GM11168 (cell line): ENCODE measurements around the gene CARHSP1.
"Not testable (repeated sequence)": the region's sequence is repeated elsewhere in the genome, so short reads cannot be mapped to it uniquely, and the experiment has no call there.

ENCODE experiments used
- in situ Hi-C: fragments of 300-500 bp; cut with MboI; formaldehyde crosslinking; loops from one replicate; pipeline ENCODE4 v1.12.0; 2022; ENCODE audit warnings: low sequenced_read_pairs; ENCODE audit not compliant: unreplicated experiment

CARHSP1 gene

GRCh38 chr16:8874388-8874787 is 5.6 kb upstream of the CARHSP1 start:
- in situ Hi-C loops, result no loop called here

DNA sequence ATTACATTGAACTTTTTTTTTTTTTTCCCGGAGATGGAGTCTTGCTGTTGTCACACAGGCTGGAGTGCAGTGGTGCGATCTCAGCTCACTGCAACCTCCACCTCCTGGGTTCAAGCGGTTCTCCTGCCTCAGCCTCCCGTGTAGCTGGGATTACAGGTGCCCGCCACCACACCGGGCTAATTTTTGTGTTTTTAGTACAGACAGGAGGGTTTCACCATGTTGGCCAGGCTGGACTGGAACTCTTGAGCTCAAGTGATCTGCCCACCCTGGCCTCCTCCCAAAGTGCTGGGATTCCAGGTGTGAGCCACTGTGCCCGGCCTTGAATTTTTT is 5.0 kb upstream of the CARHSP1 start:
- in situ Hi-C loops, result not testable (repeated sequence)

GRCh38 chr16:8872967-8873865 is 4.4 kb upstream of the CARHSP1 start:
- in situ Hi-C loops, result no loop called here

- in situ Hi-C loops, result no loop called here
Observed at GRCh38 chr16:8872071-8872470, 3.3 kb upstream of the CARHSP1 start.

DNA sequence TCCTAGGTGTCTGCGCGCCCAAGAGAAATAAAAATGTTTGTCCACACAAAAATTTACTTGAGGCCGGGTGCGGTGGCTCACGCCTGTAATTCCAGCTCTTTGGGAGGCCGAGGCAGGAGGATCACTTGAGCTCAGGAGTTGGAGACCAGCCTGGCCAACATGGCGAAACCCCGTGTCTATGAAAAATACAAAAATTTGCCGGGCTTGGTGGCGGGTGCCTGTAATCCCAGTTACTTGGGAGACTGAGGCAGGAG is 1.1 kb upstream of the CARHSP1 start:
- in situ Hi-C loops, result not testable (repeated sequence)

GRCh38 chr16:8869212-8869987 is 594 bp upstream of the CARHSP1 start:
- in situ Hi-C loops, result no loop called here

GRCh38 chr16:8867932-8868415 is 832 bp downstream of the CARHSP1 start:
- in situ Hi-C loops, result no loop called here

DNA sequence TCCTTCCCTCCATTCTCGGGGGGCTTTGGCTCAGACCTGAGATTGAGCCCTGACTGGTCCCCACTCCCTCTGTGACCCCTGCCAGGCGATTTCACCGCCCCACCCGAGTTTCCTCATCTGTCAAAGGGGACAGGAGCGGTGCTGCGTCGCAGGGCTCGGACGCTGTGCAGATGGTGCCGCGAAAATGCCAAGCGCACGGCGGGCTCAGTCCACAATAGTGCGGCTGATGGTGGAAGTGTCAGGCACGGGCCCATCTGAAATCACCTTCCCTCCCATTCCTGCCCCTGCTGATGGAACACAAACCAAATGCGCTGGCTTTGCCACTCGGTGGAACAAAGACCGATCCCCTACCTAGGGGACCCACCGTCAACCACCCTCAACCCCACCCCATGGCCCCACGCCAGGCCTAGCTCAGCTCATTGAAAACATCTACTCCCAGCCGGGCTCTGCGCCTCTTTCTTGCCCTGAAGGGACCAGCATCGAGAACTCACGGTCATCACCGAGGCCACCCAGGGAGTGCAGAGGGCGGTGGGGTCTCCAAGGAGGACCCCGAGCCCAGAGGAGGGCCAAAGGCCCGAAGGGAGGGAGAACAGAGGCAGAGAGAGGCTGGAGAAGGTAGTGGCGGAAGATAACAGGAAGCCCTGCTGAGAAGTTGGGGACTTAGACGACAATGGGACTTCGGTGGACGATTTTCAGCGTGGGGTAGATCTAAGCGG is 1.4 kb downstream of the CARHSP1 start:
- in situ Hi-C loops, result no loop called here

- in situ Hi-C loops, result no loop called here
Observed at GRCh38 chr16:8866884-8867215, 2.0 kb downstream of the CARHSP1 start.

DNA sequence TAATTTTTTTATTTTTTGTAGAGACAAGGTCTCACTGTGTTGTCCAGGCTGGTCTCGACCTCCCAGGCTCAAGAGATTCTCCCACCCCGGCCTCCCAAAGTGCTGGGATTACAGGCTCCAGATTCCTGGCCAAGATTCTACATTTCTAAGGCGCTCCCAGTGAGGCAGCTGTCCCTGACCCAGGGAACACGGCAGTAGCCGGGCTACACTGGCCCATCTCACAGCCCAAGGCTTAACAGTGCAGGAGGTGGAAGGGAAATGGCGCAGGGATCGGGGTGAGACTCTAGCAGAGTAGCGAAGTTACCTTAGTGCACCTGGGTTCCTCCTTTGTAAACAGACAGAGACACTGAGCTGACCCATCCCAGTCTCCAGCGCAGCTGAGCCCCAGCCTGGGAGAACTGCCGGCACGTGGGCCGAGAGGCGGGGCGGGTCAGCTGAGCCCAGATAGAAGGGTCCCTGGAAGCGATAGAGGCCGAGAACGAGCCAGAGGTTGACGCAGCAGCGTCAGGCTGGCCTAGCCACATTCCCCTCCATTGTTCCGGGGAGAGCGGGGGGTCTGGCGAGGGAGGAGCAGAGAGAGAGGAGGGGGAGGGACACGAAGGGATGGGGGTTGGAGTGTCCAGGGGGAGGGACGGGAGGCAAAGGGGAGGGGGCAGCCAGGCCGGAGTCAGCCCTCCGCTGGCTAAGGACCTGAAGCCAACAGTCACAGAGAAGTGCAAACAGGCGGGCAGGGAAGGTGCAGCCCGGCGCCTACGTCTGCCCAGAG is 2.5 kb downstream of the CARHSP1 start:
- in situ Hi-C loops, result no loop called here

GRCh38 chr16:8865145-8865882 is 3.5 kb downstream of the CARHSP1 start:
- in situ Hi-C loops, result no loop called here

DNA sequence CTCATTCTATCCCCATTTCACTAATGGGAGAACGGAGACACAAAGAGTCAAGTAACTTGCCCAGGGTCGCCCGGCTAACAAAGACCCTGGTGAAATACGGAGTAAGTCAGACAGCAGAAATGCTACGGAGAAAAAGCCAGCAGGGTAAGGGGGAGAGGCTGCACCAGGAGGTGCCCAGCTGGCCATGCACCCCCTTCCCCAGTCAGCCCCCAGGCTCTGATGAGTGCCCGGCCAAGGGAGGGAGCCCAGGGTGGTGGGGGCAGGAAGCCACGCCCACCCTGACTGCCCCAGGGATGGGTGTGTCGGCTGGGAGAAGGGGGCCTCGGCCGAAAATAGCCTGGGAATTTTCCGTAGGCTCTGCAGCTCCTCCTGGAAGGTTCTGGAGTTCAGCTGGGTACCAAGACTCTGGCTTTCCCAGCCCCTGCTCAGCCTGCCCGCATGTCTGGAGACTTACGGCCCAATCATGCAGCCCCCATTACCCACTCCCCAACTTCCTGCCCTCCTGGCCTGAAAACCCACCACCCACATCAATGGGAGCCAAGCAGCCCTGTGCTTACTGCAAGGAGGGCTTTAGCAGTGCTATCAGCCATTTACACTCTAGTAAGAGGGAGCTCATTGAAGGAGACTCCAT is 4.2 kb downstream of the CARHSP1 start:
- in situ Hi-C loops, result no loop called here

- in situ Hi-C loops, result no loop called here
Observed at GRCh38 chr16:8863594-8864424, 5.0 kb downstream of the CARHSP1 start.

- in situ Hi-C loops, result no loop called here
Observed at GRCh38 chr16:8862309-8863130, 6.3 kb downstream of the CARHSP1 start.

GRCh38 chr16:8861563-8862308 is 7.1 kb downstream of the CARHSP1 start:
- in situ Hi-C loops, result no loop called here

- in situ Hi-C loops, result no loop called here
Observed at GRCh38 chr16:8859913-8860881, 8.6 kb downstream of the CARHSP1 start.
